Measurements from ENCODE around the gene ATG12.

ATG12 gene

GRCh38 chr5:115818821-115819220 lies 22.5 kb downstream of the ATG12 start:
- no peaks in the 10 kb centered on the region for H4K20me1 ChIP-seq (ENCODE audit: insufficient read depth)
- no peak overlapping the region for H2AFZ ChIP-seq (ENCODE audit: low read depth)
- no peak overlapping the region for H3K9ac ChIP-seq
- H3K79me2 ChIP-seq (ENCODE audit: insufficient read depth, low read depth), result no peaks in the 10 kb centered on the region
- TF ChIP-seq CTCF (conservative IDR thresholded peaks at IDR 0.05; ENCODE audit: low read depth, low read length), result no peak
- H3K4me2 ChIP-seq, result no peak overlapping the region
- no peak overlapping the region for H3K27ac ChIP-seq
- no peaks in the 10 kb centered on the region for H3K4me1 ChIP-seq (ENCODE audit: low read depth, poor library complexity, severe bottlenecking)
- H3K36me3 ChIP-seq (ENCODE audit: insufficient read depth), result no peaks in the 10 kb centered on the region
- H3K27me3 ChIP-seq (ENCODE audit: insufficient read depth, low read depth), result no peaks in the 10 kb centered on the region
- H3K4me3 ChIP-seq (IDR thresholded peaks at IDR 0.05; ENCODE audit: insufficient read depth, low read depth, low read length), result no peak overlapping the region

GRCh38 chr5:115817386-115817785 lies 24.0 kb downstream of the ATG12 start:
- H2AFZ ChIP-seq (ENCODE audit: low read depth), result no peak overlapping the region
- H3K4me2 ChIP-seq, result no peak overlapping the region
- H3K27ac ChIP-seq, result no peak overlapping the region
- no peak overlapping the region for H3K4me3 ChIP-seq (IDR thresholded peaks at IDR 0.05; ENCODE audit: insufficient read depth, low read depth, low read length)
- H4K20me1 ChIP-seq (ENCODE audit: insufficient read depth), result no peaks in the 10 kb centered on the region
- no peaks in the 10 kb centered on the region for H3K36me3 ChIP-seq (ENCODE audit: insufficient read depth)
- H3K79me2 ChIP-seq (ENCODE audit: insufficient read depth, low read depth), result no peaks in the 10 kb centered on the region
- peaks cover 5% of the 10 kb centered on the region for H3K4me1 ChIP-seq (ENCODE audit: low read depth, poor library complexity, severe bottlenecking)
- H3K27me3 ChIP-seq (ENCODE audit: insufficient read depth, low read depth), result no peaks in the 10 kb centered on the region
- TF ChIP-seq CTCF (conservative IDR thresholded peaks at IDR 0.05; ENCODE audit: low read depth, low read length), result no peak
- H3K9ac ChIP-seq, result no peak overlapping the region

GRCh38 chr5:115816226-115817081 lies 24.9 kb downstream of the ATG12 start, which contains the start of gene CDO1:
Gene CDO1, minus strand, starts transcription at chr5:115816659. Its CDS starts 262 bp downstream, at chr5:115816397.
- no peak within 1 kb of the TSS for H2AFZ ChIP-seq (ENCODE audit: low read depth)
- no peak within 1 kb of the TSS for H3K4me2 ChIP-seq
- no peak within 1 kb of the TSS for H3K9ac ChIP-seq
- no peaks in the 10 kb centered on the region for H3K27me3 ChIP-seq (ENCODE audit: insufficient read depth, low read depth)
- no peaks in the 10 kb centered on the region for H3K79me2 ChIP-seq (ENCODE audit: insufficient read depth, low read depth)
- H3K4me1 ChIP-seq (ENCODE audit: low read depth, poor library complexity, severe bottlenecking), result peaks cover 5% of the 10 kb centered on the region
- no peak within 1 kb of the TSS for H3K4me3 ChIP-seq (IDR thresholded peaks at IDR 0.05; ENCODE audit: insufficient read depth, low read depth, low read length)
- no peaks in the 10 kb centered on the region for H4K20me1 ChIP-seq (ENCODE audit: insufficient read depth)
- no peaks in the 10 kb centered on the region for H3K36me3 ChIP-seq (ENCODE audit: insufficient read depth)
- TF ChIP-seq CTCF (conservative IDR thresholded peaks at IDR 0.05; ENCODE audit: low read depth, low read length), result no peak
- no peak within 1 kb of the TSS for H3K27ac ChIP-seq

- peaks cover 5% of the 10 kb centered on the region for H3K4me1 ChIP-seq (ENCODE audit: low read depth, poor library complexity, severe bottlenecking)
- no peak for TF ChIP-seq CTCF (conservative IDR thresholded peaks at IDR 0.05; ENCODE audit: low read depth, low read length)
- no peaks in the 10 kb centered on the region for H3K36me3 ChIP-seq (ENCODE audit: insufficient read depth)
- no peaks in the 10 kb centered on the region for H3K27me3 ChIP-seq (ENCODE audit: insufficient read depth, low read depth)
- H4K20me1 ChIP-seq (ENCODE audit: insufficient read depth), result no peaks in the 10 kb centered on the region
- no peak overlapping the region for H3K27ac ChIP-seq
- H3K9ac ChIP-seq, result no peak overlapping the region
- H3K79me2 ChIP-seq (ENCODE audit: insufficient read depth, low read depth), result no peaks in the 10 kb centered on the region
- no peak overlapping the region for H2AFZ ChIP-seq (ENCODE audit: low read depth)
- H3K4me3 ChIP-seq (IDR thresholded peaks at IDR 0.05; ENCODE audit: insufficient read depth, low read depth, low read length), result no peak overlapping the region
- H3K4me2 ChIP-seq, result no peak overlapping the region
Observed at GRCh38 chr5:115815693-115816225, 25.6 kb downstream of the ATG12 start.

All from KMS-11 (cell line).